A673 (cell line): ENCODE measurements around the gene FBXO11. TPM values are rescaled to one million over a fixed set of nuclear protein-coding genes. Genes with fewer than 3 reads are reported as not detected.
"Not testable (repeated sequence)": the region's sequence is repeated elsewhere in the genome, so short reads cannot be mapped to it uniquely, and the experiment has no call there.

Source experiments
- BruUV-seq: library from RNA; stranded (reverse); fragments of 400-500 nt; replicated peaks from 2 replicates; lab custom pipeline; 2021; lab: Mats Ljungman, UMichigan
- CTCF ChIA-PET: fragments of 300-600 bp; sonication (Branson Sonifier 250); formaldehyde crosslinking; loops from one replicate; lab custom pipeline; 2022; ENCODE audit warnings: antibody characterized with exemption; lab: Charles Lee
- POLR2A ChIA-PET: fragments of 300-600 bp; sonication (Branson Sonifier 250); formaldehyde crosslinking; loops from one replicate; lab custom pipeline; 2022; ENCODE audit warnings: antibody characterized with exemption; ENCODE audit not compliant: low non-redundant PET; lab: Charles Lee
- DNase-seq: peaks from one replicate; pipeline ENCODE4 v3.0.0-alpha.2; 2015; ENCODE audit warnings: low spot score
- H3K27ac ChIP-seq: fragments of 200-600 bp; sonication (generic); 2 replicates; pipeline ENCODE4 v1.5.1; 2016; ENCODE audit warnings: mixed run types, low read depth, mild to moderate bottlenecking, mixed read lengths, antibody characterized with exemption, low read length; ENCODE audit not compliant: poor library complexity, severe bottlenecking
- H3K27me3 ChIP-seq: fragments of 200-600 bp; sonication (generic); replicated peaks from 2 replicates; pipeline ENCODE4 v1.6.1; 2017; ENCODE audit warnings: mixed run types, low read depth, mild to moderate bottlenecking, mixed read lengths, antibody characterized with exemption, low read length; ENCODE audit not compliant: insufficient read depth, poor library complexity
- H3K36me3 ChIP-seq: fragments of 200-600 bp; sonication (generic); 2 replicates; pipeline ENCODE4 v1.6.1; 2016; ENCODE audit warnings: mixed run types, mild to moderate bottlenecking, mixed read lengths, antibody characterized with exemption, low read length; ENCODE audit not compliant: insufficient read depth, poor library complexity, severe bottlenecking
- H3K4me1 ChIP-seq: fragments of 200-600 bp; sonication (generic); 2 replicates; pipeline ENCODE4 v1.6.1; 2017; ENCODE audit warnings: mixed run types, mild to moderate bottlenecking, mixed read lengths, antibody characterized with exemption, low read length; ENCODE audit not compliant: insufficient read depth, poor library complexity, severe bottlenecking
- H3K4me3 ChIP-seq: fragments of 200-600 bp; sonication (generic); 2 replicates; pipeline ENCODE4 v1.5.1; 2016; ENCODE audit warnings: low read depth, mixed run types, mild to moderate bottlenecking, mixed read lengths, low read length; ENCODE audit not compliant: poor library complexity, severe bottlenecking
- H3K9me3 ChIP-seq: fragments of 200-600 bp; sonication (generic); 2 replicates; pipeline ENCODE4 v1.6.1; 2016; ENCODE audit warnings: mixed run types, low read depth, mild to moderate bottlenecking, mixed read lengths, antibody characterized with exemption, low read length; ENCODE audit not compliant: poor library complexity, severe bottlenecking
- EZH2 ChIP-seq: fragments of 200-600 bp; sonication (generic); IDR thresholded peaks from 2 replicates; pipeline ENCODE4 v1.6.1; 2017; ENCODE audit warnings: borderline replicate concordance, low read depth, mild to moderate bottlenecking, mixed read lengths, antibody characterized with exemption, low read length; ENCODE audit not compliant: poor library complexity, severe bottlenecking
- intact Hi-C: fragments of 100-400 bp; cut with micrococcal nuclease; formaldehyde crosslinking; loops from one replicate; pipeline ENCODE4 v1.10.0; 2022; ENCODE audit not compliant: unreplicated experiment
- total RNA-seq: library from RNA; stranded (reverse); gene quantifications from 2 replicates; pipeline ENCODE4 v1.2.3, GENCODE V29; 2021
- TF ChIP-seq, protein P1 (sequence below): fragments of 300-800, 200-600 bp; sonication (generic); conservative IDR thresholded peaks from 2 replicates; pipeline ENCODE4 v1.5.1; 2017; ENCODE audit warnings: low read depth, mild to moderate bottlenecking, antibody characterized with exemption, low read length, moderate library complexity, mixed read lengths

FBXO11 gene
- total RNA-seq, 1 experiment from 2014 or later, result 84.0 TPM

GRCh38 chr2:47917276-47917961 lies 11.1 kb upstream of the FBXO11 start:
- BruUV-seq, result no TSS peak
- Histone ChIP-seq H3K4me3 (no peak overlapping the region), H3K27ac (no peak overlapping the region), H3K27me3 (no peaks in the 10 kb centered on the region), H3K36me3 (no peaks in the 10 kb centered on the region), H3K4me1 (no peaks in the 10 kb centered on the region), H3K9me3 (no peaks in the 10 kb centered on the region)
- TF ChIP-seq, protein P1, sequence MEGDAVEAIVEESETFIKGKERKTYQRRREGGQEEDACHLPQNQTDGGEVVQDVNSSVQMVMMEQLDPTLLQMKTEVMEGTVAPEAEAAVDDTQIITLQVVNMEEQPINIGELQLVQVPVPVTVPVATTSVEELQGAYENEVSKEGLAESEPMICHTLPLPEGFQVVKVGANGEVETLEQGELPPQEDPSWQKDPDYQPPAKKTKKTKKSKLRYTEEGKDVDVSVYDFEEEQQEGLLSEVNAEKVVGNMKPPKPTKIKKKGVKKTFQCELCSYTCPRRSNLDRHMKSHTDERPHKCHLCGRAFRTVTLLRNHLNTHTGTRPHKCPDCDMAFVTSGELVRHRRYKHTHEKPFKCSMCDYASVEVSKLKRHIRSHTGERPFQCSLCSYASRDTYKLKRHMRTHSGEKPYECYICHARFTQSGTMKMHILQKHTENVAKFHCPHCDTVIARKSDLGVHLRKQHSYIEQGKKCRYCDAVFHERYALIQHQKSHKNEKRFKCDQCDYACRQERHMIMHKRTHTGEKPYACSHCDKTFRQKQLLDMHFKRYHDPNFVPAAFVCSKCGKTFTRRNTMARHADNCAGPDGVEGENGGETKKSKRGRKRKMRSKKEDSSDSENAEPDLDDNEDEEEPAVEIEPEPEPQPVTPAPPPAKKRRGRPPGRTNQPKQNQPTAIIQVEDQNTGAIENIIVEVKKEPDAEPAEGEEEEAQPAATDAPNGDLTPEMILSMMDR, result no peak
- TF ChIP-seq EZH2, result no peak
- DNase-seq, result no peak
- intact Hi-C loops, result no loop called here
- POLR2A ChIA-PET, result no interaction called here
- CTCF ChIA-PET, result no interaction called here

GRCh38 chr2:47916412-47916811 lies 10.1 kb upstream of the FBXO11 start:
- no peaks in the 10 kb centered on the region for H3K4me1 ChIP-seq
- no peak overlapping the region for H3K27ac ChIP-seq
- ChIA-PET CTCF (interaction anchor here (0.5 to 0.6 kb wide), 2 partner anchors 48 to 86 kb away, joined by 3 to 4 read pairs; no protein-coding TSS in a partner anchor), POLR2A (no interaction called here)
- no peak overlapping the region for H3K4me3 ChIP-seq
- BruUV-seq, result no TSS peak
- H3K27me3 ChIP-seq, result no peaks in the 10 kb centered on the region
- H3K36me3 ChIP-seq, result no peaks in the 10 kb centered on the region
- H3K9me3 ChIP-seq, result no peaks in the 10 kb centered on the region
- intact Hi-C loops, result no loop called here
- TF ChIP-seq, protein P1, result no peak
- TF ChIP-seq EZH2, result no peak
- no peak for DNase-seq

DNA sequence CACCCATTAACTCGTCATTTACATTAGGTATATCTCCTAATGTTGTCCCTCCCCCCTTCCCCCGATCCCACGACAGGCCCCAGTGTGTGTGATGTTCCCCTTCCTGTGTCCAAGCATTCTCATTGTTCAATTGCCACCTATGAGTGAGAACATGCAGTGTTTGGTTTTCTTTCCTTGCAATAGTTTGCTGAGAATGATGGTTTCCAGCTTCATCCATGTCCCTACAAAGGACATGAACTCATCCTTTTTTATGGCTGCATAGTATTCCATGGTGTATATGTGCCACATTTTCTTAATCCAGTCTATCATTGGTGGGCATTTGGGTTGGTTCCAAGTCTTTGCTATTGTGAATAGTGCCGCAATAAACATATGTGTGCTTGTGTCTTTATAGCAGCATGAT lies 4.4 kb upstream of the FBXO11 start:
- CTCF ChIA-PET, H3K9me3 ChIP-seq, BruUV-seq, H3K36me3 ChIP-seq, H3K4me3 ChIP-seq, POLR2A ChIA-PET, intact Hi-C loops, H3K27ac ChIP-seq, DNase-seq, H3K27me3 ChIP-seq, H3K4me1 ChIP-seq: not testable (repeated sequence)

- no TSS peak for BruUV-seq
- Histone ChIP-seq H3K27me3 (no peaks in the 10 kb centered on the region), H3K36me3 (no peaks in the 10 kb centered on the region), H3K4me1 (peaks cover 8% of the 10 kb centered on the region), H3K9me3 (no peaks in the 10 kb centered on the region), H3K27ac (no peak overlapping the region), H3K4me3 (no peak overlapping the region)
- DNase-seq, result no peak
- TF ChIP-seq, protein P1, result no peak
- no peak for TF ChIP-seq EZH2
- intact Hi-C loops, result no loop called here
- ChIA-PET POLR2A (no interaction called here), CTCF (no interaction called here)
Measured at GRCh38 chr2:47908682-47909081, 2.4 kb upstream of the FBXO11 start.
